GM18868 (cell line): ENCODE measurements around the gene INVS.
"Not testable (repeated sequence)": the region's sequence is repeated elsewhere in the genome, so short reads cannot be mapped to it uniquely, and the experiment has no call there.

ENCODE experiments used
- ATAC-seq: cut with Tn5 transposase; IDR thresholded peaks from one replicate; pipeline ENCODE4 v1.9.1; 2021; ENCODE audit warnings: mild to moderate bottlenecking, moderate library complexity; ENCODE audit not compliant: unreplicated experiment

INVS gene

GRCh38 chr9:100098887-100099721 lies at the start of gene INVS, which contains the start of gene ERP44:
Gene INVS (plus strand): TSS chr9:100099243. CDS start chr9:100104522, 5,279 bp downstream.
Gene ERP44 (minus strand): TSS chr9:100099000. CDS start chr9:100098840, 160 bp downstream.
- ATAC-seq: peak; percentile 97

- ATAC-seq: no peak
Measured at GRCh38 chr9:100049551-100049950, 49.5 kb upstream of the INVS start.

- ATAC-seq: no peak
Measured at GRCh38 chr9:100052375-100052774, 46.7 kb upstream of the INVS start.

- no peak for ATAC-seq
Measured at GRCh38 chr9:100056561-100056960, 42.5 kb upstream of the INVS start.

GRCh38 chr9:100057624-100058023 lies 41.4 kb upstream of the INVS start:
- ATAC-seq: no peak

GRCh38 chr9:100058699-100059579 lies 40.1 kb upstream of the INVS start:
- peak; percentile 90 for ATAC-seq

GRCh38 chr9:100062683-100063082 lies 36.4 kb upstream of the INVS start:
- ATAC-seq: not testable (repeated sequence)

- ATAC-seq: no peak
Measured at GRCh38 chr9:100063185-100063584, 35.9 kb upstream of the INVS start.

- ATAC-seq: no peak
Measured at GRCh38 chr9:100064872-100065581, 34.0 kb upstream of the INVS start.

- peak; percentile 93 for ATAC-seq
Measured at GRCh38 chr9:100066539-100066938, 32.5 kb upstream of the INVS start.

- not testable (repeated sequence) for ATAC-seq
Measured at GRCh38 chr9:100067990-100068389, 31.1 kb upstream of the INVS start.

GRCh38 chr9:100069068-100069467 lies 30.0 kb upstream of the INVS start:
- not testable (repeated sequence) for ATAC-seq

- ATAC-seq: no peak
Measured at GRCh38 chr9:100070104-100071041, 28.7 kb upstream of the INVS start.

- no peak for ATAC-seq
Measured at GRCh38 chr9:100071271-100071670, 27.8 kb upstream of the INVS start.

GRCh38 chr9:100072805-100073204 lies 26.2 kb upstream of the INVS start:
- ATAC-seq: no peak

GRCh38 chr9:100074093-100074492 lies 24.9 kb upstream of the INVS start:
- no peak for ATAC-seq

- no peak for ATAC-seq
Measured at GRCh38 chr9:100074989-100075388, 24.1 kb upstream of the INVS start.

- not testable (repeated sequence) for ATAC-seq
Measured at GRCh38 chr9:100076256-100076655, 22.8 kb upstream of the INVS start.

- no peak for ATAC-seq
Measured at GRCh38 chr9:100082782-100083181, 16.3 kb upstream of the INVS start.
